Stimulated activated CD8-positive, alpha-beta memory T cell treated with anti-CD3 and anti-CD28 coated beads, Interleukin-15, amount 100 ng/mL, for 24 hours (primary cell): Measurements from ENCODE around the gene UPK3B.
A peak's percentile ranks its signal among the peaks of the same experiment; 100 is the strongest.
"Not testable (repeated sequence)": the region's sequence is repeated elsewhere in the genome, so short reads cannot be mapped to it uniquely, and the experiment has no call there.

Experiments used
- DNase-seq: peaks from one replicate; pipeline ENCODE4 v3.0.0-alpha.2; 2020; ENCODE audit warnings: low read depth

Gene UPK3B

GRCh38 chr7:76513817-76514799 is 3.8 kb downstream of the UPK3B start:
- DNase-seq = no peak

GRCh38 chr7:76514926-76515771 is 4.8 kb downstream of the UPK3B start:
- DNase-seq = no peak

- no peak for DNase-seq
Measured at GRCh38 chr7:76515999-76516443, 5.7 kb downstream of the UPK3B start.

- DNase-seq = not testable (repeated sequence)
Measured at GRCh38 chr7:76516932-76517331, 6.6 kb downstream of the UPK3B start.

- not testable (repeated sequence) for DNase-seq
Measured at GRCh38 chr7:76526183-76526582, 15.8 kb downstream of the UPK3B start.

- DNase-seq = not testable (repeated sequence)
Measured at GRCh38 chr7:76531643-76532042, 21.3 kb downstream of the UPK3B start.

GRCh38 chr7:76543197-76543596 is 32.8 kb downstream of the UPK3B start, which contains the start of gene SPDYE16:
SPDYE16 (minus strand) TSS chr7:76543297; CDS start chr7:76541459, 1,838 bp downstream.
- DNase-seq = not testable (repeated sequence)

- DNase-seq = peak; percentile 47
Measured at GRCh38 chr7:76549025-76549854, 38.9 kb downstream of the UPK3B start.

- DNase-seq = not testable (repeated sequence)
Measured at GRCh38 chr7:76549855-76550248, 39.5 kb downstream of the UPK3B start.

GRCh38 chr7:76551992-76552391 is 41.6 kb downstream of the UPK3B start:
- DNase-seq = not testable (repeated sequence)

- DNase-seq = not testable (repeated sequence)
Measured at GRCh38 chr7:76559685-76560084, 49.3 kb downstream of the UPK3B start.

- DNase-seq = not testable (repeated sequence)
Measured at GRCh38 chr7:76560157-76560556, 49.8 kb downstream of the UPK3B start.

- not testable (repeated sequence) for DNase-seq
Measured at GRCh38 chr7:76561342-76561741, 51.0 kb downstream of the UPK3B start.

- DNase-seq = not testable (repeated sequence)
Measured at GRCh38 chr7:76565001-76565400, 54.6 kb downstream of the UPK3B start.
